GM10266 (cell line): ENCODE data around the gene GTF3C6.
"Not testable (repeated sequence)": the region's sequence is repeated elsewhere in the genome, so short reads cannot be mapped to it uniquely, and the experiment has no call there.

Experiments used
- DNase-seq: peaks from one replicate; pipeline ENCODE4 v3.0.0; 2012; ENCODE audit errors: extremely low spot score
- TF ChIP-seq, protein P1 (sequence below): IDR thresholded peaks from 2 replicates; pipeline ENCODE4 v1.5.1; 2012; ENCODE audit warnings: mild to moderate bottlenecking, low read depth; ENCODE audit not compliant: control insufficient read depth, insufficient read depth; ENCODE audit errors: missing control alignments

The GTF3C6 gene

DNA sequence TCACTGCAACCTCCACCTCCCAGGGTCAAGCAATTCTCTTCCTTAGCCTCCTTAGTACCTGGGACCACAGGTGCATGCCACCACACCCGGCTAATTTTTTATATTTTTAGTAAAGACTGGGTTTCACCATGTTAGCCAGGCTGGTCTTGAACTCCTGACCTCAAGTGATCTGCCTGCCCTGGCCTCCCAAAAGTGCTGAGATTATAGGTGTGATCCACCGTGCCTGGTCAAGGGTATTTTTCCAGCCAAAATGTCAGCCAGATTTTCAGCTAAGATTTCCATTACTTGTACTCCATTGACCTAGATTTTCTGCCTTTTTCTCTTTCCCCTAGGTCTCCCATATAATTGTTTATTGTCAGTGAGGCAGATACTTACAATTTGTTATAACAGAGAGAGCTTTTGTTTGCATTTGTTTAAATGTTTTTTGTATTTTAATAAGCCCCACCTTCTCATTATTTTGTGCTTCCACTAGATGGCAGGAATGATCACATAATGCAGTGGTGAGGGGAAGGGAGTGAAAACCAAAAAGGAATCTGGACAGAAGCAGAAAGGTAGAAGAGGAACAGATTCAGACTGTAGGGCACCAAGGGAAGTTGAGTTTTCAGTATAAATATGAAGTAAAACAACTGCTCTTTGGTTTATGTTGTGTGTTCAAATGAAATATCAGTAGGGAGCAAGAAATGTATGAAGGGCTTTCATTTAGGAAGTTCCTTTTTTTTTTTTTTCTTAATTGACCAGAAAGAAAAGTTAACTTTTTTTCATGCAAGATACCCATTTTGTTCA, 53.0 kb downstream of the GTF3C6 start:
- DNase-seq: peak; percentile 73

DNA sequence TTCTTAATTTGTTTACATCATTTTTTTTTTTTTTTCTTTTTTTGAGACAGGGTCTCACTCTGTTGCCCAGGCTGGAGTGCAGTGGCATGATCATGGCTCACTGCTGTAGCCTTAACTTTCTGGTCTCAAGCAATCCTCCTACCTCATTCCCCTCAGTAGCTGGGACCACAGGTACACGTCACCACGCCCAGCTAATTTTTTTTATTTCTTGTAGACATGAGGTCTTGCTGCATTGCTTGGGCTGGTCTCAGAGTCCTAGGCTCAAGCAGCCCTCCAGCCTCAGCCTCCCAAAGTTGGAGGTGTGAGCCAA, 53.6 kb downstream of the GTF3C6 start:
- TF ChIP-seq, protein P1, sequence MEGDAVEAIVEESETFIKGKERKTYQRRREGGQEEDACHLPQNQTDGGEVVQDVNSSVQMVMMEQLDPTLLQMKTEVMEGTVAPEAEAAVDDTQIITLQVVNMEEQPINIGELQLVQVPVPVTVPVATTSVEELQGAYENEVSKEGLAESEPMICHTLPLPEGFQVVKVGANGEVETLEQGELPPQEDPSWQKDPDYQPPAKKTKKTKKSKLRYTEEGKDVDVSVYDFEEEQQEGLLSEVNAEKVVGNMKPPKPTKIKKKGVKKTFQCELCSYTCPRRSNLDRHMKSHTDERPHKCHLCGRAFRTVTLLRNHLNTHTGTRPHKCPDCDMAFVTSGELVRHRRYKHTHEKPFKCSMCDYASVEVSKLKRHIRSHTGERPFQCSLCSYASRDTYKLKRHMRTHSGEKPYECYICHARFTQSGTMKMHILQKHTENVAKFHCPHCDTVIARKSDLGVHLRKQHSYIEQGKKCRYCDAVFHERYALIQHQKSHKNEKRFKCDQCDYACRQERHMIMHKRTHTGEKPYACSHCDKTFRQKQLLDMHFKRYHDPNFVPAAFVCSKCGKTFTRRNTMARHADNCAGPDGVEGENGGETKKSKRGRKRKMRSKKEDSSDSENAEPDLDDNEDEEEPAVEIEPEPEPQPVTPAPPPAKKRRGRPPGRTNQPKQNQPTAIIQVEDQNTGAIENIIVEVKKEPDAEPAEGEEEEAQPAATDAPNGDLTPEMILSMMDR: no peak
- no peak for DNase-seq

More for the DNA sequence above, 53.0 kb downstream of the GTF3C6 start:
- TF ChIP-seq, protein P1: peak; percentile 57

DNA sequence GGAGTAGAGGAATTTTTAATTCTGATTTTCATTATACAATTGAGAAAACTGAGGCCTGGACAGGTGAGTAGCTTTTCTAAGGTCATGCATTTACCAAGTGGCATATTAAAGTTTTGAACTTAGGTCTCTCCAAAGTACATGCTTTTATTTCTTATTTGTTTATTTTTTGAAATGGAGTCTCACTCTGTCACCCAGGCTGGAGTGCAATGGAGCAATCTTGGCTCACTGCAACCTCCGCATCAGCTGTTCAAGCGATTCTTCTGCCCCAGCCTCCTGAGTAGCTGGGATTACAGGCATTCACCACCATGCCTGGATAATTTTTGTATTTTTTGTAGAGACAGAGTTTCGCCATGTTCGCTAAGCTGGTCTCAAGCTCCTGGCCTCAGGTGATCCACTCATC, 54.0 kb downstream of the GTF3C6 start:
- not testable (repeated sequence) for DNase-seq

DNA sequence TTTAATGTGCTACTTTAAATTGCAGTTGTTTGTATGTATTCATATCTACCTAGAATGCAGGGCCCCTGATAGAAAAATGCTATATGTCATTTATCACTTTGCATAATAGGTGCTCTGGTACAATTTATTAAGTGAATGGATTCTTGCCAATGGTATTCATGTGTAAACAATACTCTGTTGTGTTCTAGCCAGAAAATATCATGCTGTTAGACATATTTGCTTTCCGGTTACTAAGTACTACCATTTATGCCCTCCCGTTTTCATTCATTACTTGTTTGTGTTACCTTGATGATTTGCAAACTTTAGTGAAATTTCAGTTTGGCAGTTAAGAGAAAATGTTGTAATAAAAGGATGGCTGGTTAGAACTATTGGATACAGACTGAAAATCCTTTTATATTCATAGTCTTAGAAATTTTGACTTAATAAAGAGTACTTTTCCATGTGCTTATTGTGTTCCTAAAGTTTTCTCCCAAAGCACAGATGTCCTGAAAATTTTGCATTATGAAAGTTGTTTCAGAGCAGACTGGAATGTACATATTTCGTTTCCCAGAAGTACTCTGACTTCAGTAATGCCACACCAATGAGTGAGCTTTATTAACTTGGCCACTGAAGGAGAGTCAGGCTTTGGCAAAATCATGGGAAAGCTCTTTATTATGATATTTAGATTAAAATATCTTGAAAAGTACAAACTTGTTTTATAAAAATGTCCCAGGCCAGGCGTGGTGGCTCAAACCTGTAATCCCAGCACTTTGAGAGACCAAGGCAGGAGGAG, 54.8 kb downstream of the GTF3C6 start:
- no peak for DNase-seq
- TF ChIP-seq, protein P1: no peak

DNA sequence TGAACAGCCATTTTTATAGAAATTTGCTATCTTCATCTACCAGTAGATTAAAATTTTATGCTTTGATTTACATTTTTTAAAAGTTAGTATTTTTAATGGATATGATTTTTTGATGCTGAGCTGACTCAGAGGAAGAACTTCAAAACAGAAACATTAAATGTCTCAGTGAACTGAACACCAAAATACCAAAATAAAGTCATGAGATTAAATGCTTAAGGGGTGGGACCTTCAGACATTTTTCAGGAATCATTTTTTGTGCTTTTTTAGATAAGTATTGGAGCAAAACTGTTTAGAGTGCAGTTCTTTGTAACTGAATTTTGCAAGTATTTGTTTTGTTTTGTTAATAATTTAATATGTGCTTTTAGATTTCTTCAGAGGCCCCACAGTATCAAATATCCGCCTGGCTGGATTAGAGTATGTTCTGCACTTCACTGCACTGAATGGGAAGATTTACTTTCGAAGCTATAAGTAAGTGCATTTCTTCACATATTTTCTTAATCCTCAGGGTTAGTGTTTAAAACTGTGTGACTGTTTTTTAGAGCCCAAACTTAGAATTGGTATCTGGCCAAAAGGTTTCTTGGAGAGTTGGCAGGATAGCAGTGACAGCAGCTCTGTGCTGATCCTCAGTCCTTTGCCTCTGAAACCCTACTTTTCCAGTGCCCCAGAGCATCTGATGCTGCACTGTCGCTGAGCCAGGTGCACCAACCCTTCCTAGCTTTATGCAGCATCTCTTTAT, 57.1 kb downstream of the GTF3C6 start:
- TF ChIP-seq, protein P1: no peak
- no peak for DNase-seq

DNA sequence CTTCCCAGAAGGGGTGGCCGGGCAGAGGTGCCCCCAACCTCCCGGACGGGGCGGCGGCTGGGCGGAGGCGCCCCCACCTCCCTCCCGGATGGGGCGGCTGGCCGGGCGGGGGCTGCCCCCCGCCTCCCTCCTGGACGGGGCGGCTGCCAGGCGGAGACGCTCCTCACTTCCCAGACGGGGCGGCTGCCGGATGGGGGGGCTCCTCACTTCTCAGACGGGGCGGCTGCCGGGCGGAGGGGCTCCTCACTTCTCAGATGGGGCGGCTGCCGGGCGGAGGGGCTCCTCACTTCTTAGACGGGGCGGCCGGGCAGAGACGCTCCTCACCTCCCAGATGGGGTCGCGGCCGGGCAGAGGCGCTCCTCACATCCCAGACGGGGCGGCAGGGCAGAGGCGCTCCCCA, 58.7 kb downstream of the GTF3C6 start:
- DNase-seq: not testable (repeated sequence)
